Heart left ventricle (tissue), 13 donors: ENCODE measurements around the gene MON1A.

ENCODE experiments used
- CTCF ChIP-seq, 12 donors: fragments of 200-600 bp; sonication (generic) in 4 of 12; IDR thresholded peaks; one replicate each; pipeline versions ENCODE4 v1.5.0 to v1.8.0; 2018 to 2022; ENCODE audit warnings: antibody characterized with exemption in 12 of 12, mild to moderate bottlenecking in 5 of 12
- POLR2A ChIP-seq, 2 donors: fragments of 450-650 bp; IDR thresholded peaks; one replicate each; pipeline ENCODE4 v1.6.1; 2017; ENCODE audit warnings: antibody characterized with exemption in 2 of 2, mild to moderate bottlenecking in 2 of 2, moderate library complexity in 2 of 2
- donor health status: ischemic (EF 13 %, LVEDD 7.1; RV severe dilation, severe dysfunction).
- donor health status: DM: no; HTN: yes; CAD: no.
- donor health status: DM: no; HTN: no; CAD: no.
- donor health status: ischemic (EF 25% LVEDD 6.9; RV normal size, moderate dysfunction).
- donor health status: ischemic (EF 25% LVEDD 5.7; RV mildly dilated, moderate dysfunction).
- donor health status: ischemic (EF 35%, LVEDD 5.7; RV mildly dilated, moderate dysfunction).
- donor health status: nonischemic (EF 11% LVEDD 7.7; RV severe dilation, severe dysfunction).
- donor health status: DM: yes; HTN: yes; CAD: no.
- donor health status: PGD.
- donor health status: ischemic (EF 29% LVEDD 5.4; RV normal size, mild dysfunction).
- donor health status: nonischemic (EF 23%, LVEDD 6.1; RV moderate dilation, normal function).

- no peak for TF ChIP-seq POLR2A (IDR thresholded peaks at IDR 0.05)
- peak; percentile 40 to 87 (median 72) for TF ChIP-seq CTCF (IDR thresholded peaks at IDR 0.05)
Observed at GRCh38 chr3:49906073-49906743, 23.4 kb downstream of the MON1A start.
